DOHH2 (cell line): ENCODE results near the gene TMEM121B.

Source experiments
- H3F3A ChIP-seq: fragments of 200-600 bp; sonication (generic), shearing (Covaris generic); 2 replicates; pipeline ENCODE4 v1.6.0; 2016; ENCODE audit warnings: antibody characterized with exemption, mild to moderate bottlenecking; ENCODE audit not compliant: control insufficient read depth, insufficient read depth
- H3K27ac ChIP-seq: fragments of 200-600 bp; sonication (generic); 2 replicates; pipeline ENCODE4 v1.5.1; 2014; ENCODE audit warnings: low read depth, mild to moderate bottlenecking, low read length, moderate library complexity
- H3K27me3 ChIP-seq: fragments of 200-600 bp; sonication (generic); 2 replicates; pipeline ENCODE4 v1.6.1; 2014; ENCODE audit warnings: mild to moderate bottlenecking, low read length, mixed read lengths; ENCODE audit not compliant: control insufficient read depth
- H3K36me3 ChIP-seq: fragments of 200-600 bp; sonication (generic); 2 replicates; pipeline ENCODE4 v1.6.1; 2014; ENCODE audit warnings: mild to moderate bottlenecking, low read length, moderate library complexity, mixed read lengths; ENCODE audit not compliant: control insufficient read depth
- H3K4me1 ChIP-seq: fragments of 200-600 bp; sonication (generic); 2 replicates; pipeline ENCODE4 v1.6.1; 2014; ENCODE audit warnings: mild to moderate bottlenecking, low read length, mixed read lengths; ENCODE audit not compliant: control insufficient read depth
- H3K4me2 ChIP-seq: fragments of 200-600 bp; sonication (generic); 2 replicates; pipeline ENCODE4 v1.6.0; 2014; ENCODE audit warnings: mild to moderate bottlenecking, low read length, moderate library complexity
- H3K4me3 ChIP-seq: fragments of 200-600 bp; sonication (generic); 2 replicates; pipeline ENCODE4 v1.5.1; 2014; ENCODE audit warnings: mild to moderate bottlenecking, low read length, mixed read lengths
- H3K79me2 ChIP-seq: fragments of 200-600 bp; sonication (generic); 2 replicates; pipeline ENCODE4 v1.6.1; 2014; ENCODE audit warnings: mild to moderate bottlenecking, low read length, mixed read lengths; ENCODE audit not compliant: control insufficient read depth
- H3K9me2 ChIP-seq: fragments of 200-600 bp; sonication (generic); replicated peaks from 2 replicates; pipeline ENCODE4 v1.6.1; 2014; ENCODE audit warnings: mild to moderate bottlenecking, low read length, mixed read lengths; ENCODE audit not compliant: control insufficient read depth
- H3K9me3 ChIP-seq: fragments of 200-600 bp; sonication (generic); 2 replicates; pipeline ENCODE4 v1.6.1; 2014; ENCODE audit warnings: antibody characterized with exemption, low read length, mixed read lengths; ENCODE audit not compliant: control insufficient read depth, insufficient read depth
- H4K20me1 ChIP-seq: fragments of 200-600 bp; sonication (generic); 2 replicates; pipeline ENCODE4 v1.6.0; 2014; ENCODE audit warnings: low read depth, mild to moderate bottlenecking, antibody characterized with exemption, low read length, moderate library complexity; ENCODE audit not compliant: control insufficient read depth, insufficient read depth
- CTCF ChIP-seq: fragments of 200-600 bp; sonication (generic); IDR thresholded peaks from one replicate; pipeline ENCODE4 v1.5.1; 2014; ENCODE audit warnings: antibody characterized with exemption, mild to moderate bottlenecking, low read depth, low read length; ENCODE audit not compliant: poor library complexity, severe bottlenecking
- EZH2phosphoT487 ChIP-seq: fragments of 200-600 bp; sonication (generic); IDR thresholded peaks from 2 replicates; pipeline ENCODE4 v1.6.1; 2017; ENCODE audit warnings: borderline replicate concordance, mild to moderate bottlenecking, antibody characterized with exemption, low read length, moderate library complexity, mixed read lengths

TMEM121B gene

GRCh38 chr22:17114173-17114897 lies 6.8 kb downstream of the TMEM121B start:
- H3K4me1 ChIP-seq: peaks cover 48% of the 10 kb centered on the region
- peaks cover 3% of the 10 kb centered on the region; the same call in 1 of the 2 replicates for H3K36me3 ChIP-seq
- no peaks in the 10 kb centered on the region for H3K9me2 ChIP-seq
- H3K4me2 ChIP-seq: no peak overlapping the region
- no peak for TF ChIP-seq CTCF
- no peaks in the 10 kb centered on the region for H3K79me2 ChIP-seq
- H3K4me3 ChIP-seq: no peak overlapping the region
- peaks cover 13% of the 10 kb centered on the region for H3F3A ChIP-seq
- no peaks in the 10 kb centered on the region for H4K20me1 ChIP-seq
- no peaks in the 10 kb centered on the region for H3K27me3 ChIP-seq
- H3K27ac ChIP-seq: no peak overlapping the region
- H3K9me3 ChIP-seq: no peaks in the 10 kb centered on the region

GRCh38 chr22:17113600-17113999 lies 7.6 kb downstream of the TMEM121B start:
- Histone ChIP-seq H3K4me2 (no peak overlapping the region), H3F3A (peaks cover 11% of the 10 kb centered on the region)

GRCh38 chr22:17112491-17113042 lies 8.6 kb downstream of the TMEM121B start:
- no peaks in the 10 kb centered on the region for H4K20me1 ChIP-seq
- H3K4me3 ChIP-seq: no peak overlapping the region
- H3F3A ChIP-seq: peaks cover 3% of the 10 kb centered on the region

More at GRCh38 chr22:17113600-17113999, 7.6 kb downstream of the TMEM121B start:
- Histone ChIP-seq H3K9me3 (no peaks in the 10 kb centered on the region), H4K20me1 (no peaks in the 10 kb centered on the region), H3K9me2 (no peaks in the 10 kb centered on the region), H3K36me3 (peaks cover 10% of the 10 kb centered on the region), H3K4me1 (peaks cover 41% of the 10 kb centered on the region), H3K27me3 (no peaks in the 10 kb centered on the region), H3K27ac (no peak overlapping the region), H3K4me3 (no peak overlapping the region), H3K79me2 (no peaks in the 10 kb centered on the region)
- TF ChIP-seq EZH2phosphoT487: no peak
- TF ChIP-seq CTCF: no peak

More at GRCh38 chr22:17112491-17113042, 8.6 kb downstream of the TMEM121B start:
- no peak overlapping the region for H3K27ac ChIP-seq
- H3K36me3 ChIP-seq: peaks cover 16% of the 10 kb centered on the region
- H3K9me2 ChIP-seq: no peaks in the 10 kb centered on the region
- H3K9me3 ChIP-seq: no peaks in the 10 kb centered on the region
- TF ChIP-seq CTCF (no peak), EZH2phosphoT487 (no peak)
- no peaks in the 10 kb centered on the region for H3K79me2 ChIP-seq
- no peak overlapping the region for H3K4me2 ChIP-seq
- no peaks in the 10 kb centered on the region for H3K27me3 ChIP-seq
- peaks cover 31% of the 10 kb centered on the region for H3K4me1 ChIP-seq
